ENCODE data around the gene ARL1. TPM values are rescaled to one million over a fixed set of nuclear protein-coding genes. Genes with fewer than 3 reads are reported as not detected.

Gene ARL1
- total RNA-seq, 1 experiment from 2014 or later: 76.0 TPM

DNA sequence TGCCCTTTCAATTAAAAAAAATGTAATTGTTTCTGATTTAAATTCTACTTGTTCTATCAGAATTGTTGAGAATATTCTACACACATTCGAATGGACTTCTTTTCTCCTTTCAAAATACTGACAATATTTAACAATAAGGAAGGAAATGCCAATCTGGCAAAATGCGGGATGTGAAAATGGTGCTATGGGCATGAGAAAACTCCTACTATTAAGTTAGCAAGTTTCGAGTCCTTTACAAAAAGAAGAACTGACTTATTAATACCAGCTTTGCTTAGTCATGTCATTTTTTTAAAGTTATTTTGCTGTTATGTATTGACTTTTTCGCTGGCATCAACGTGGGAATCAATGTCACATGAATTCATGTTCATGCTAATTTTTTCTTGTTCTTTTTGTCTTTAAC, 31.7 kb upstream of the ARL1 start:
- no peak overlapping the region for H3K4me2 ChIP-seq (ENCODE audit: low read length)
- no peaks in the 10 kb centered on the region for H3K4me1 ChIP-seq (ENCODE audit: control insufficient read depth in 1 of 2, insufficient read depth in 2 of 2, low read length in 2 of 2)
- TF ChIP-seq, protein P1, sequence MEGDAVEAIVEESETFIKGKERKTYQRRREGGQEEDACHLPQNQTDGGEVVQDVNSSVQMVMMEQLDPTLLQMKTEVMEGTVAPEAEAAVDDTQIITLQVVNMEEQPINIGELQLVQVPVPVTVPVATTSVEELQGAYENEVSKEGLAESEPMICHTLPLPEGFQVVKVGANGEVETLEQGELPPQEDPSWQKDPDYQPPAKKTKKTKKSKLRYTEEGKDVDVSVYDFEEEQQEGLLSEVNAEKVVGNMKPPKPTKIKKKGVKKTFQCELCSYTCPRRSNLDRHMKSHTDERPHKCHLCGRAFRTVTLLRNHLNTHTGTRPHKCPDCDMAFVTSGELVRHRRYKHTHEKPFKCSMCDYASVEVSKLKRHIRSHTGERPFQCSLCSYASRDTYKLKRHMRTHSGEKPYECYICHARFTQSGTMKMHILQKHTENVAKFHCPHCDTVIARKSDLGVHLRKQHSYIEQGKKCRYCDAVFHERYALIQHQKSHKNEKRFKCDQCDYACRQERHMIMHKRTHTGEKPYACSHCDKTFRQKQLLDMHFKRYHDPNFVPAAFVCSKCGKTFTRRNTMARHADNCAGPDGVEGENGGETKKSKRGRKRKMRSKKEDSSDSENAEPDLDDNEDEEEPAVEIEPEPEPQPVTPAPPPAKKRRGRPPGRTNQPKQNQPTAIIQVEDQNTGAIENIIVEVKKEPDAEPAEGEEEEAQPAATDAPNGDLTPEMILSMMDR (IDR thresholded peaks at IDR 0.05 in 2 of 3, conservative IDR thresholded peaks at IDR 0.05 in 1 of 3; ENCODE audit: borderline replicate concordance in 1 of 3, insufficient read depth in 1 of 3, low read depth in 2 of 3, low read length in 2 of 3): no peak
- no peak for TF ChIP-seq EZH2 (IDR thresholded peaks at IDR 0.05)
- TF ChIP-seq CEBPB (IDR thresholded peaks at IDR 0.05; ENCODE audit: low read depth): no peak
- TF ChIP-seq ZFX (IDR thresholded peaks at IDR 0.05): no peak
- no peak for TF ChIP-seq FOSL1 (IDR thresholded peaks at IDR 0.05; ENCODE audit: low read depth)
- TF ChIP-seq, protein P2, sequence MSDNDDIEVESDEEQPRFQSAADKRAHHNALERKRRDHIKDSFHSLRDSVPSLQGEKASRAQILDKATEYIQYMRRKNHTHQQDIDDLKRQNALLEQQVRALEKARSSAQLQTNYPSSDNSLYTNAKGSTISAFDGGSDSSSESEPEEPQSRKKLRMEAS (IDR thresholded peaks at IDR 0.05): no peak
- TF ChIP-seq, protein P3, sequence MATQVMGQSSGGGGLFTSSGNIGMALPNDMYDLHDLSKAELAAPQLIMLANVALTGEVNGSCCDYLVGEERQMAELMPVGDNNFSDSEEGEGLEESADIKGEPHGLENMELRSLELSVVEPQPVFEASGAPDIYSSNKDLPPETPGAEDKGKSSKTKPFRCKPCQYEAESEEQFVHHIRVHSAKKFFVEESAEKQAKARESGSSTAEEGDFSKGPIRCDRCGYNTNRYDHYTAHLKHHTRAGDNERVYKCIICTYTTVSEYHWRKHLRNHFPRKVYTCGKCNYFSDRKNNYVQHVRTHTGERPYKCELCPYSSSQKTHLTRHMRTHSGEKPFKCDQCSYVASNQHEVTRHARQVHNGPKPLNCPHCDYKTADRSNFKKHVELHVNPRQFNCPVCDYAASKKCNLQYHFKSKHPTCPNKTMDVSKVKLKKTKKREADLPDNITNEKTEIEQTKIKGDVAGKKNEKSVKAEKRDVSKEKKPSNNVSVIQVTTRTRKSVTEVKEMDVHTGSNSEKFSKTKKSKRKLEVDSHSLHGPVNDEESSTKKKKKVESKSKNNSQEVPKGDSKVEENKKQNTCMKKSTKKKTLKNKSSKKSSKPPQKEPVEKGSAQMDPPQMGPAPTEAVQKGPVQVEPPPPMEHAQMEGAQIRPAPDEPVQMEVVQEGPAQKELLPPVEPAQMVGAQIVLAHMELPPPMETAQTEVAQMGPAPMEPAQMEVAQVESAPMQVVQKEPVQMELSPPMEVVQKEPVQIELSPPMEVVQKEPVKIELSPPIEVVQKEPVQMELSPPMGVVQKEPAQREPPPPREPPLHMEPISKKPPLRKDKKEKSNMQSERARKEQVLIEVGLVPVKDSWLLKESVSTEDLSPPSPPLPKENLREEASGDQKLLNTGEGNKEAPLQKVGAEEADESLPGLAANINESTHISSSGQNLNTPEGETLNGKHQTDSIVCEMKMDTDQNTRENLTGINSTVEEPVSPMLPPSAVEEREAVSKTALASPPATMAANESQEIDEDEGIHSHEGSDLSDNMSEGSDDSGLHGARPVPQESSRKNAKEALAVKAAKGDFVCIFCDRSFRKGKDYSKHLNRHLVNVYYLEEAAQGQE (IDR thresholded peaks at IDR 0.05; ENCODE audit: low read depth): no peak
- TF ChIP-seq YY1 (IDR thresholded peaks at IDR 0.05; ENCODE audit: extremely low read depth, insufficient replicate concordance, low read depth, low read length): no peak
- ChIA-PET CTCF (no interaction called here), RAD21 (ENCODE audit: low non-redundant PET in 1 of 2, low total read pairs in 2 of 2, uncharacterized antibody in 2 of 2, unreplicated experiment in 2 of 2) (no interaction called here), POLR2A (no interaction called here)
- ATAC-seq (no peak), DNase-seq (ENCODE audit: low read depth, low spot score) (no peak)
- no peak overlapping the region for H3K27ac ChIP-seq (ENCODE audit: low read depth, low read length)
- intact Hi-C loops (cut with micrococcal nuclease): no loop called here
- no peaks in the 10 kb centered on the region for H3K9me2 ChIP-seq (ENCODE audit: insufficient read depth)
- H3K27me3 ChIP-seq (ENCODE audit: insufficient read depth, low read length): no peaks in the 10 kb centered on the region
- no peaks in the 10 kb centered on the region for H3K9me3 ChIP-seq (ENCODE audit: control insufficient read depth in 1 of 2, insufficient read depth in 1 of 2, low read depth in 1 of 2, low read length in 2 of 2)
- H3K4me3 ChIP-seq (replicated peaks in 1 of 2; ENCODE audit: low read depth in 1 of 2, low read length in 2 of 2): no peak overlapping the region
- no TSS peak for BruUV-seq (replicated peaks)
- H2AFZ ChIP-seq (ENCODE audit: low read depth, low read length, poor library complexity, severe bottlenecking): no peak overlapping the region
- H3K36me3 ChIP-seq (ENCODE audit: control insufficient read depth in 1 of 2, insufficient read depth in 2 of 2, low read length in 2 of 2): no peaks in the 10 kb centered on the region
- H3K9ac ChIP-seq (ENCODE audit: low read length): no peak overlapping the region
- H3K79me2 ChIP-seq (ENCODE audit: insufficient read depth, low read length): no peaks in the 10 kb centered on the region
- no peaks in the 10 kb centered on the region for H4K20me1 ChIP-seq (ENCODE audit: insufficient read depth)
